HG03378 (cell line): ENCODE data around the gene AP5M1.
"Not testable (repeated sequence)": the region's sequence is repeated elsewhere in the genome, so short reads cannot be mapped to it uniquely, and the experiment has no call there.

ENCODE experiments used
- ATAC-seq: cut with Tn5 transposase; IDR thresholded peaks from one replicate; pipeline ENCODE4 v1.9.1; 2021; ENCODE audit warnings: mild to moderate bottlenecking, moderate library complexity; ENCODE audit not compliant: unreplicated experiment

Gene AP5M1, protein sequence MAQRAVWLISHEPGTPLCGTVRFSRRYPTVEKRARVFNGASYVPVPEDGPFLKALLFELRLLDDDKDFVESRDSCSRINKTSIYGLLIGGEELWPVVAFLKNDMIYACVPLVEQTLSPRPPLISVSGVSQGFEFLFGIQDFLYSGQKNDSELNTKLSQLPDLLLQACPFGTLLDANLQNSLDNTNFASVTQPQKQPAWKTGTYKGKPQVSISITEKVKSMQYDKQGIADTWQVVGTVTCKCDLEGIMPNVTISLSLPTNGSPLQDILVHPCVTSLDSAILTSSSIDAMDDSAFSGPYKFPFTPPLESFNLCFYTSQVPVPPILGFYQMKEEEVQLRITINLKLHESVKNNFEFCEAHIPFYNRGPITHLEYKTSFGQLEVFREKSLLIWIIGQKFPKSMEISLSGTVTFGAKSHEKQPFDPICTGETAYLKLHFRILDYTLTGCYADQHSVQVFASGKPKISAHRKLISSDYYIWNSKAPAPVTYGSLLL

DNA sequence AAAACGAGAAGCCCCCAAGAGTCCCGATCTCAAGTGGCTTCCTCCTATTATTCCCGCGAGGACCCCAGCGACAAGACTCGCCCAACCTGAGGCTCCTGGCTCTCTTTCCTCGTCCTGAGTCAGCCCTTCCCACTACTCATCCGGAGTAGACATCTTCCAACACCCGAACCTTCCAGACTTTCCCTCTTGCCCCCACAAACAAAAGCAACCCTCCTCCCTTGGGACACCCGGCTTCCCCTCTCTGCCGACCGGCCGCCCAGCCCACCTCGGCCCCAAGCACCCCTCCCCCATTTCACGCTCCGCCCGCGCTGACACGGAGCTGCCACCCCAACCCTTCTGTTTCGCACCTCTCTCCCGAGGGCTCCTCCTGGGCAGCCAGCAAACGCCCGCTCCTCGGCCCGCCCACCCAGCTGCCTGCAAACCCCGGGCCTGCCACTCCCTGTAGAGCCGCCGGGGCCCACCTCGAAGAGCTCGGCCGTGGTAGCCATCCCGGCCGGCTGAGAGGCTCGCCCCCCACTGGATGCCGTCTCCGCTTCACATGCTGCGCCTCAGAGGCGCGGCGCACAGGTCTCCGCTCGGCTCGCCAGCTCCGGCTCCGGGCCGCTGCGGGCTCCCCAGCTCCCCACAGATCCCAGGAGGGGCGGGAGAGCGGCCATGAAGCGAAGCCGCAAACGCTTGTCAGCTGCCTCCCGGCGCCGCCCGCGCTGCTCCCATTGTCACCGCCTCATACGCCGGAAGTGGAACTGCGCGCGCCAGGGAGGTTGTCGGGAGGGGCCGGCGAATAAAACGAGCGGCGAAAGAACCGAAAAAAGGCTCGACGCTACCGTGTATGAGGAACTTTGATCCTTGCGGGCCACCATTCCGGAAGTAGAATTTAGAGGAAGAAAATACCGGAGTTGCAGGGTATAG lies at the start of gene AP5M1, which contains the start of gene EXOC5:
AP5M1 (plus strand) TSS at position 811 of the 909 bp plus-strand sequence. CDS start 344 bp downstream, outside the sequence.
EXOC5 (minus strand) TSS at position 745 of the 909 bp plus-strand sequence; CDS start at position 488, 257 bp downstream.
- ATAC-seq: peak; percentile 82

DNA sequence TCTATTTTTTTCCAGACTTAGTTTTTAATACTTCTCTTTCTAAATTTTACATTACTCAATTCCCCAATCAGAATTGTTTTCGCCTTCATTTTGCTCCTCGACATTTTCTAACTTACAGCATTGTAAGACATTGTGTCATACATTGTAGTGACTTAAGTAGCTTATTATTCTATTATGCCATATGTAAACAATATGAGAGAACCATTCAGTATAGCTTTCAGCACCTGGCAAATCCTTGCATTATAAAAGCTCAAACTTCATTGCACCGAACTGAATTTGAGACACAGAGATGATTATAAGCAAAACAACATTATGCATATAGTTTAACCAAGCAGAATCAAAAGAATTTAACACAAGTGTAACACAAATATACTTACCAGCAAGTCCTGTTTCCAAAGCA lies 46.8 kb upstream of the AP5M1 start:
- ATAC-seq: no peak

- no peak for ATAC-seq
Observed at GRCh38 chr14:57227083-57227482, 41.7 kb upstream of the AP5M1 start.

- not testable (repeated sequence) for ATAC-seq
Observed at GRCh38 chr14:57228320-57228719, 40.5 kb upstream of the AP5M1 start.

- ATAC-seq: no peak
Observed at GRCh38 chr14:57232006-57232405, 36.8 kb upstream of the AP5M1 start.

DNA sequence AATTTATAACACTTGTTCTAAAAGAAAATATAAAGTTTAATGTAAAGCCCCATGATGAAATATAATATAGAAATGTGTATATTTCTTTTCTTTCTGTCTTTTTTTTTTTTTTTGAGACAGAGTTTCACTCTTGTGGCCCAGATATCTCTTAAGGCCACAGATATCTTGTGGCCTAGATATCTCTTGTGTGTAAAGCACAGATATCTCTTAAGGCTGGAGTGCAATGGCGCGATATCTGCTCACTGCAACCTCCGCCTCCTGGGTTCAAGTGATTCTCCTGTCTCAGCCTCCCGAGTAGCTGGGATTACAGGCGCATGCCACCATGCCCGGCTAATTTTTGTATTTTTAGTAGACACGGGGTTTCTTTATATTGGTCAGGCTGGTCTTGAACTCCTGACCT lies 28.7 kb upstream of the AP5M1 start:
- not testable (repeated sequence) for ATAC-seq

DNA sequence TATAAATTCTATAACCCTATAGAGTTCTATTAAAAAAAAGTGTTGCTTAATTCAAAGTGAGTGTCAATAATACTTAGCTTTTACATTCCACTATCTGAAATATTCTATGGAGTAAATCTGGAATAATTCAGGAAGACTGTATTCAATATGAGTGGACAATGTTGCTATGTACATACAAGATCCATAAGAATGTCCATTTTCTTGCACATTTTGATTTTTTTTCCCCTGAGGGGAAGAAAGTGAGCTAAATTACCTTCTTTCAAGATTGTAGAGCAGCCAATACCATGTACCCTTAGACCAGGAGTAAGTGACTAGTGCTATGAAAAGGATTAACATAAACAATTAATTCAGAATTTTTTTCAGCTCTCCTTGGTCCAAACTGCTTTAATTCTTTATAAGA lies 25.5 kb upstream of the AP5M1 start:
- no peak for ATAC-seq

- ATAC-seq: no peak
Observed at GRCh38 chr14:57244106-57244505, 24.7 kb upstream of the AP5M1 start.

- no peak for ATAC-seq
Observed at GRCh38 chr14:57245941-57246340, 22.8 kb upstream of the AP5M1 start.

- no peak for ATAC-seq
Observed at GRCh38 chr14:57246933-57247657, 21.7 kb upstream of the AP5M1 start.

DNA sequence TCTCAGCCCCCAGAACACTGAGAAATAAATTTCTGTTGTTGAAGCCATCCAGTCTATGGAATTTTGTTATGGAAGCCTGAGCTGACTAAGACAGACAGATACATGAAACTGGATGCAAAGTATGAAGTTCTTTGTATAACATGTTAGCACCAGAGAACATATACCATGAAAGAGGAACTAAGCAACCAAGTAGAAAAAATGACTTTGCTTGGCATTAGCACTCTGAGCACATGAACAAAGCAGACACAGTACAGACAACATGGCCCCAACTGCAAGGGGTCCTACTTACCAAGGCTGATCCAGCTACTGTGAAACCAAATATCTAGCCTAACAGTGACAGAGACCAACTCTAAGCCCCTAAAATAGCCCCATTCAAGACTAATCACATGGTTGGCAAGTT lies 13.9 kb upstream of the AP5M1 start:
- ATAC-seq: no peak

DNA sequence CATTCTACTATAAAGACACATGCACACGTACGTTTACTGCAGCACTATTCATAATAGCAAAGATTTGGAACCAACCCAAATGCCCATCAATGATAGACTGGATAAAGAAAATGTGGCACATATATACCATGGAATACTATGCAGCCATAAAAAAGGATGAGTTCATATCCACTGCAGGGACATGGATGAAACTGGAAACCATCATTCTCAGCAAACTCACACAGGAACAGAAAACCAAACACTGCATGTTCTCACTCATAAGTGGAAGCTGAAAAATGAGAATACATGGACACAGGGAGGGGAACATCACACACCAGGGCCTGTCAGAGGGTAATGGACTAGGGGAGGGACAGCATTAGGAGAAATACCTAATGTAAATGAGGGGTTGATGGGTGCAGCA lies 10.6 kb upstream of the AP5M1 start:
- ATAC-seq: not testable (repeated sequence)

GRCh38 chr14:57259672-57260071 lies 9.1 kb upstream of the AP5M1 start:
- ATAC-seq: no peak

DNA sequence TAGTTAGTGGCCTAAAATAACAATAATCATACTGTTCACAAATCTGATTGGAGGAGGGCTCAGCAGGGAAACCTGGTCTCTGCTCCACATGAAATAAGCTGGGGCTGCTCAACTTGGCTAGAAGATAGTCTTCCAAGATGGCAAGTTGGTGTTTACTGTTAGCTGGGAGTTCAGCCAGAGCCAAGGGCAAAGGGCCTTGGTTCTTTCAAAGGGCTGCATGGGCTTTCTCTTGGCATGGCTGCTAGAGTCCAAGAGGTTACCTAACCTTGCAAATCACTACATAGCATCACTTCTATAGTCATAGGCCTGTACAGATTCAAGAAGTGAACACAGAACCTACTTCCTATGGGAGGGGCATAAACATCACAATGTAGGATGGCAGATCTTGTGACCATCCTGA lies 7.2 kb upstream of the AP5M1 start:
- ATAC-seq: no peak

GRCh38 chr14:57262117-57262516 lies 6.7 kb upstream of the AP5M1 start:
- no peak for ATAC-seq

DNA sequence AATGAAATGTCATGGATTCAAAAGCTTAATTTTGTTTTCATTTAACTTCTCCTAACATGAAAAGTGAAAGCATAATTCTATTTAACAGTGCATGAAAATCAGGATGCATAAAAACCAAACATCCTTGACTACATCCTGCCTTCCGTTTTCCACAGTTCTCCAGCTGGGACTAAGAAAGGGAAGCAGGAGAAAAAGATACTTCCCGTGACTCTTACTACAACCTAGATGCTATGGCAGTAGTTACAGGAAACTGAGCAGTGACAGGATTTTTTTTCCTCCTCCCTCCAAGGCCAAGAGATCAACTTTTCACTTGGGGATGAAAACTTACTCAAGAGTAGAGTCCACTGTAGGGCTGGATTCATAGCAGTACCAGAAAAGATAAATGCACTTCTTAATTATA lies 2.7 kb upstream of the AP5M1 start:
- ATAC-seq: no peak

GRCh38 chr14:57273236-57273635 lies 4.5 kb downstream of the AP5M1 start:
- no peak for ATAC-seq

DNA sequence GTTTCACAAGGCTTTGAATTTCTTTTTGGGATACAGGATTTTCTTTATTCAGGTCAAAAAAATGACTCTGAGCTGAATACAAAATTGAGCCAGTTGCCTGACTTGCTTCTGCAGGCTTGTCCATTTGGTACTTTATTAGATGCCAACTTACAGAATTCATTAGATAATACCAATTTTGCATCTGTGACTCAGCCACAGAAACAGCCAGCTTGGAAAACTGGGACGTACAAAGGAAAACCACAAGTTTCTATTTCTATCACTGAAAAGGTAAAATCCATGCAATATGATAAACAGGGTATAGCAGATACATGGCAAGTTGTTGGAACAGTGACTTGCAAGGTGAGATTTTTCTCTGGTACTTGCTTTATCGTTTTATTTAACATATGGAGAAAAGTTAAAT lies 5.8 kb downstream of the AP5M1 start:
- no peak for ATAC-seq

DNA sequence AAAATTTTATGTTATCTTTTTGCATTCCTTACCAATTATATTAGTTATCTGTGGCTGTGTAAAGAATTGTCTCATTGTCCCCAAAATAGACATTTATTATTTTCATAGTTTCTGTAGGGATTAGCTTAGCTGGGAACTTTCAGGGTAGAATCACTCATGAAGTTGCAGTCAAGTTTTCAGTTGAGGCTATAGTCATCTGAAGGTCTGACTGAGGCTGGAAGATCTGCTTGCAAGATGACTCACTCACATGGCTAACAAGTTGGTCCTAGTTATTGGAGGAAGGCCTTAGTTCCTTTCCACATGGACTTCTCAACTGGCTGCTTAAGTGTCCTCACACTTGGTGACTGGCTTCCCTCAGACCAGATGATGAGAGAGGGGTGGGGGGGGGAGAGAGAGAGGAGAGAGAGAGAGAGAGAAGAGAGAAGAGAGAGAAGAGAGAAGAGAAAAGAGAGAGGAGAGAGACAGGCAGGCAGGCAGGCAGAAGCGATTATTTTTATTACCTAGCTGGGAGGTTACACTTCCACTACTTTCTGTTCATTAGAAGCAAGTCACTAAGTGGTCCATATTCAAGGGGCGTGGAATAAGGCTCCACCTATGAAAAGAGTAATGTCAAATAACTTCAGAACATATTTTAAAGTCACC lies 6.4 kb downstream of the AP5M1 start:
- ATAC-seq: no peak

GRCh38 chr14:57277062-57277461 lies 8.3 kb downstream of the AP5M1 start:
- no peak for ATAC-seq
